Lung microvascular endothelial cell (primary cell): ENCODE measurements around the gene CYP27A1. TPM values are rescaled to one million over a fixed set of nuclear protein-coding genes. Genes with fewer than 3 reads are reported as not detected.

Source experiments
- DNase-seq, 2 donors: peaks; one replicate each; pipeline versions ENCODE4 v3.0.0 to v3.0.0-alpha.2; 2010; ENCODE audit warnings: low read depth in 2 of 2
- total RNA-seq: library from RNA; depleted of rRNA; stranded (reverse); fragments of >200 nt; gene quantifications from 2 replicates; pipeline ENCODE4 v1.2.1, GENCODE V29; 2014

CYP27A1 gene
- total RNA-seq, 1 donor from 2014 or later = 7.1 TPM

DNA sequence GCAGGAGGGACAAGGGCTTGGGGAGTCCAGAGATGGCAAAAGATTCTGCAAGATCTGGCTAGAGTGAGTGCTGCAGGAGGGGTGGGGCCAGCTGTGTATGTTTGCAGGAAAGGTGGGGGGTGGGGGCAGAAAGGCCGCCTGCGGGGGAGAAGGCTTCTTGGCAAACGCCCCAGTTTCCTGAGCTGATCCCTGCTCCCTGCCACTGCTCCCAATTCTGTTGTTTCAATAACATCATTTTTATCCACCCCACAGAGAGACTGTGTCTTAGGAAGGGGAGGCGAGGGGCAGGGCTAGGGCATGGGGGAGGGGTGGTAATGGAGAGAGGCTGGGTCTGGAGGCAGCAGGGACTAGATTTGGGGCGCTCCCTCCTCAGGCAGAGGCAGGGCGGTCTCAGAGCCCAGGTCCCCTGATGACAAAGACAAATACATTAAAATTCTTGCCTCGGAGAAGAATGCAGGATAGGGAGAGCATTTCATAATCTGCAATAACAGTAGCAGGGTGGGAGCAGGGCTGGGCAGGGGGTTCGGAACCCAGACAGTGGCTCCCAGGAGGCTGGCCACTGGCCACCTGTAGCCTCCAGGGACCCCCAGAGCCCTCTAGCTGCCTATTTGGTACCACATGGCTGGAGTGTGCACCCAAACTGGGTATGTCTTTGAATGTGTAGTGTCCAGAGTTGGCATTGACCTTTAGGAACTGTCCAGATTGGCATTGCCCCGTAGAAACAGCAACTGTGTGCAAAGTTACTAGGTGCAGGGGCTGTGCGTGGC is 75.6 kb downstream of the CYP27A1 start:
- no peak for DNase-seq

- no peak for DNase-seq
Measured at GRCh38 chr2:218858138-218858445, 76.1 kb downstream of the CYP27A1 start.

DNA sequence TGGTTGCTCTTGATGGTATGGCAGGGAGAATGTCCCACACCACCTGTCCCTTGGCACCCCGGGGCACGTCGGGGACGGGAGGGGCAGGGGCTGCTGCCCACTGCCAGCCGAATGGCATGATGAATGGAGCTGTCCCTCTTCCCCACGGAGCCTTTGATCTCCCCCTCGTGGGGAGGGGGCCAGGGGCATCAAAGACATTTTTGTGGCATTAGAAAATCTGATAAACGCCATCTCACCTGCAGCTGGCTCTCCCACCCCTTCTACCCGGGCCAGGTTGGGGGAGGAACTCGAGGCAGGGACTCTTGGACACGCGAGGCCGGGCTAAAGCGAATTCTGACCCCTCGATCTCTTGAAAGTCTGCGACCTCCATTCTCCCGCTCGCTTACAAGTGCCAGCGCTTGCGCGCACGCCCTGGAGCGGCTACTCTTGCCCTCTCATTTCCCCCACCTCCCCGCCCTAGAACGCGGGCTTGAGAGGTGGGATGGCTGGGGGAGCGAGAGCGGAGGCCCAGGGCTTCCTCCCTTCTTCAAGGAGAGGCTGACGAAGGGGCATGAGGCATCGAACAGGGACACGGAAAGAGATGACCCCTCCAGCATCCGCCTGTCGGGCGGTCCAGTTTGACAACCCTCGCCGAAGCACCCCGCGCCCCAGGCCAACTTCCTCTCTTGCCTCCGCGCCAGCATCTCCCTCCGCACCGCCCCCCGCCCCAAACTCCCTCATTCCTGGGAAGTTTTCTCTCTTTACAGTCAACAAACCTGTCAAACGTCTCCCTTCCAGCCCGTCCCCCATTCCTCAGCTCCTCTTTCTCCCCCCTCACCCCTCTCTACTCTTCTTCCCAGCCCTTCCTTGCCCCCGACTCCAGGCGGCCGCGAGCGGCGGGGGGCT is 77.0 kb downstream of the CYP27A1 start:
- no peak for DNase-seq

DNA sequence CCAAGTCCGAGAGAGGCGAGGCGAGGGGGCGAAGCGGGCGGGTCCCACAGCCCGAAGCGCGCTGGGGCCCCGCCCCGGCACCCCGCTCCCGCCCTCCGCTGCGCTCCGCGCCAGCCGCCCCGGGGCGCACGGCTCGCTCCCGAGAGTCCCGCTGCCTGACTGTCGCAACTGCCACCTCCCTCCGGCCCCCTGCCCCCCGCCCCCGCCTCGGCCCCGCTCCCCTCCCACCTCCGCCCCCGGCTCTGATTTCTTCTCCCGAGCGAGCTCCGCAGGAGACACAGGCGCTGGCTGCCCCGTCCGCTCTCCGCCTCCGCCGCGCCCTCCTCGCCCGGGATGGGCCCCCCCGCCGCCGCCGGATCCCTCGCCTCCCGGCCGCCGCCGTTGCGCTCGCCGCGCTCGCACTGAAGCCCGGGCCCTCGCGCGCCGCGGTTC is 77.6 kb downstream of the CYP27A1 start, which contains the start of gene WNT6:
TSS of gene WNT6 (plus strand) at position 250 of the 432 bp plus-strand sequence. CDS start 233 bp downstream, outside the sequence.
- DNase-seq = no peak

DNA sequence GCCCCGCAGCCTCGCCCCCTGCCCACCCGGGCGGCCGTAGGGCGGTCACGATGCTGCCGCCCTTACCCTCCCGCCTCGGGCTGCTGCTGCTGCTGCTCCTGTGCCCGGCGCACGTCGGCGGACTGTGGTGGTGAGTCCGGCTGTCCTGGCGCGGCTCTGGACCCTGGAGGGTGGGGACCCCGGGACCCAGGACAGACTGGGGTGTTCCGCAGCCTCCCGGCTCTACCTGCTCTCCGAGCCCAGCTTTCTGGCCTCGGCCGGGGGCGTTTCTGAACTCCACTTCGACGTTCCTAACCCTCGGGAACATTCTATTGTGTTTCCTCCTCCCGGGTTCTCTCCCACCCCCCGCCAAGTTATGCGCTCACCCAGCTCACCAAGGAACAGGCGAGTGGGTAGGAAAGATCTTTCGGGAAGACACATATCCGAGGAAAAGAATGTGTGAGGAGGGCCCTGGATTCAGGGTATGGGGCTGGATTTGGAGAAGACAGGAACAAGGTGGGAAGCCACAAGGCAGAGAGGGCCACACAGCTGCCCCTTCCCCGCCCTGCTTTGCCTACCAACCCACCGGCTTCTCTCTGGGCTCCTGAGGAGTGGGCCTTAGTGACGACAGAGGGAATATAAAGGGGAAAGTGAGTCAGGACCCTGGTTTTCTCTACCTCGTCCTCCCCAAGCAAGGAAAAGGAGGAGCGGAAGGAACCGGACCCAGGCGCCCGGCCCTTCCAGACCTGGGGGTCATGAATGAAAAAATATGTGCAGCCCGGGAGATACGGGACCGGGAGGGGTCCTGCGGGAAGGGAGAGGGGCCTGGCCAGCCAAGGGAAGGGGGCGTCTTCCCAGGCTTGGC is 78.3 kb downstream of the CYP27A1 start:
- DNase-seq = no peak

DNA sequence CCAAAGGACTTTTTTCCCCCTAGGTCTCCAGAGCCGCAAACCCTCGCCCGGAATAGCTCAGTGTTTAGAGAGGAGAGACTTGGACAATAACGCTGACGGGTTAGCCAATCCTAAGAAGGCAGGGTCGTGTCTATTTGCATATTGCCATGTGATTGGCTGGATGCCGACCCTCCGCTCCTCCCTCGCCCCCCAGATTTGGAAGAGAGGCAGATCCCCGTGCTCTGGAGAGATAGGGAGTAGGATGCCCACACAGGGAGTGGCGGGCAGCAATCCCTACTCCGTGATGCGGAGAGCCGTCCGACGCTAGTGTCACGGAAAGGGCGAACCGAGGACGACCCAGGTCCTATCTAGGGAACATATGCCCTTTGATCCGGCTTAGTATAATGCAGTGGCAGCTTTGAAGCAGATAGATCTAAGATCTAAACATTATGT is 79.0 kb downstream of the CYP27A1 start:
- DNase-seq = peak in 1 of 2 donors; percentile 23

DNA sequence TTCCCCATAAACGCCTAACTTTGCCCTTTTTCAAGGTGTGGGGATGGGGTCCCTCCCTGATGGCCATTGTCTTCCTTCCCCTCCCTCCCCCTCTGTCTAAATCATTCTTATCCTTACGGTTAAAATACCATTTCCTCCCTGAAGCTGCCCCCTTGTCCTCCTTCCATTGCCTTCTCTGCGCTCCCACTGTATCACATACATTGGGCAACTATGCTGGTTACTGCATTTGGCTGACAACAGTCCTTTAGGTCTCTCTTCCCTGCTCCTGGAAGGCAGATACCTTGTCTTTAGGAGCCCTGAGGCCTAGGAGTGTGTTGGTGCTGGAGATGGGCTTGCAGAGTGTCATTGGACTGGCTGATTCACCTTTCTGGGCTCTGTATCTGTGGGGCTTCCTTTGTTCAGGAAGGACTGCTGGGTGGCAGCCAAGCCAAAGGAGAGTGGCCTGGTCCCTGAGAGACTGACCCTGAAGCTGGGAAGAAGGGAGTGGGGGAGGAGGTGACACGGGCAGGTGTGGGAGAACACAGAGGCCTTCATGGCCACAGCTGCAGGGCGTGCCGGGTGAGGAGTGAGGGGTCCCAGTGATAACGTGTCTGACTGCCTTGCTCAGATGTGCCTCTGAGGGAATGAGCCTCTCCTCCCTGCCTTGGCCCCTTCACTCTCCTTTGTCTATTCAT is 79.8 kb downstream of the CYP27A1 start:
- DNase-seq = no peak

- DNase-seq = no peak
Measured at GRCh38 chr2:218863021-218863520, 81.1 kb downstream of the CYP27A1 start.

Other genes starting within 250 kb of the CYP27A1 start
- gene USP37, start 213.8 kb upstream of the CYP27A1 start, total RNA-seq = 4.8 and 8.9 TPM in 2 replicates
- gene CNOT9, start 213.3 kb upstream of the CYP27A1 start, total RNA-seq = 35.7 and 38.3 TPM in 2 replicates
- 0.40 and 1.7 TPM in 2 replicates for gene PLCD4, start 174.2 kb upstream of the CYP27A1 start, total RNA-seq
- 3.3 and 6.2 TPM in 2 replicates for gene ZNF142, start 122.5 kb upstream of the CYP27A1 start, total RNA-seq
- gene BCS1L, start 122.5 kb upstream of the CYP27A1 start, total RNA-seq = 19.2 and 24.4 TPM in 2 replicates
- 28.5 and 36.7 TPM in 2 replicates for gene RNF25, start 110.1 kb upstream of the CYP27A1 start, total RNA-seq
- gene STK36, start 110.1 kb upstream of the CYP27A1 start, total RNA-seq = 3.7 and 6.9 TPM in 2 replicates
- gene TTLL4, start 71.3 kb upstream of the CYP27A1 start, total RNA-seq = 4.1 and 5.8 TPM in 2 replicates
- not detected in 2 replicates for gene PRKAG3, start 49.7 kb downstream of the CYP27A1 start, total RNA-seq
- not detected in 2 replicates for gene WNT6, start 77.7 kb downstream of the CYP27A1 start, total RNA-seq
- gene WNT10A, start 98.7 kb downstream of the CYP27A1 start, total RNA-seq = not detected in 2 replicates
- not detected in 2 replicates for gene CDK5R2, start 177.5 kb downstream of the CYP27A1 start, total RNA-seq
- gene FEV, start 203.0 kb downstream of the CYP27A1 start, total RNA-seq = not detected in 2 replicates
- not detected in 2 replicates for gene CRYBA2, start 211.3 kb downstream of the CYP27A1 start, total RNA-seq